K562 (cell line): Measurements from ENCODE around the gene FKRP.

Source experiments
- ATF7 ChIP-seq: fragments of 450-650 bp; IDR thresholded peaks from 2 replicates; pipeline ENCODE4 v1.7.1; 2014; ENCODE audit warnings: mild to moderate bottlenecking, moderate library complexity
- FIP1L1 ChIP-seq: fragments of 200-400 bp; formaldehyde crosslinking; IDR thresholded peaks from 2 replicates; pipeline ENCODE4 v1.6.1; 2018; ENCODE audit warnings: mild to moderate bottlenecking, low read depth, low read length; ENCODE audit not compliant: poor library complexity, severe bottlenecking
- FOXK1 ChIP-seq: sonication (generic); formaldehyde crosslinking; IDR thresholded peaks from 2 replicates; pipeline ENCODE4 v1.8.0; 2022; ENCODE audit warnings: missing genetic modification reagents, mild to moderate bottlenecking, borderline replicate concordance
- HMG20A ChIP-seq: fragments of 450-650 bp; formaldehyde crosslinking; conservative IDR thresholded peaks from 2 replicates; pipeline ENCODE4 v1.4.0; 2020; ENCODE audit warnings: mild to moderate bottlenecking, mixed read lengths
- JUNB ChIP-seq: fragments of 450-650 bp; formaldehyde crosslinking; conservative IDR thresholded peaks from 2 replicates; pipeline ENCODE4 v1.4.0; 2020; ENCODE audit warnings: mild to moderate bottlenecking
- KDM5B ChIP-seq: fragments of 200-600 bp; sonication (generic); IDR thresholded peaks from 2 replicates; pipeline ENCODE4 v1.6.1; 2012; ENCODE audit warnings: low read depth, mild to moderate bottlenecking, moderate library complexity, low read length, control low read depth, inconsistent platforms; ENCODE audit not compliant: insufficient replicate concordance
- ZNF407 ChIP-seq: fragments of 450-650 bp; IDR thresholded peaks from 2 replicates; pipeline ENCODE4 v1.6.1; 2016; ENCODE audit warnings: low read depth
- ZNF717 ChIP-seq: fragments of 250-450 bp; sonication (Bioruptor Pico); IDR thresholded peaks from 2 replicates; pipeline ENCODE4 v1.5.0; 2021

DNA sequence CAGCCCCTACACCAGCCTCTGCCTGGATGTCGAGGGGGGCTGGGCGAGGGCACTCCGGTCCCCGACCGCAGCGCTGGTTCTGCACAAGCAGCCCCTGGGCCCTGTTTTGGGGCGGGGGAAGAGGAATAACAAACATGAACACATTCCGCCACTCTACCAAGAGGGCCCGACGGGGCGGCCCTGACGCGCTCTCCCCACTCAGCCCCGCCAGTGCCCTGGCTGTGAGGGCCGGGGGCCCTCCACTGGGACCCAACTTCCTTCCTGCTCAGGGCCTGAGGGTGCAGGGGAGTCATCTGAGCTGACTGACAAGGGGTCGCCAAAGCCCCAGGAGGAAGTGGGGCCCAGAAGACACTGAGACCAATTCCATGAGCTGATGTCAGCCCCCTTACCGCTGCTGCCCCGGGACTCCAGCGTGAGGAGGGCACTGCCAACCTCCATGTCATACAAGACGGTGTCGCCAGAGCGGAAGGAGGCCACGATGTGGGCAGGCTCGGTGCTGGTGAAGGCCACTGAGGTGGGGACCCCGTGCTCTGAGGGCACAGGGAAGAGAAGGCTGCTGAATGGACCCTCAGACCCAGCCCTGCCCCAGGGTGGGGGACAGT is 23.3 kb upstream of the FKRP start:
- TF ChIP-seq ZNF407 (no peak), ZNF717 (CRISPR knock-in tag) (no peak), HMG20A (no peak), FIP1L1 (no peak), JUNB (CRISPR knock-in tag) (no peak), ATF7 (no peak), KDM5B (no peak), FOXK1 (CRISPR knock-in tag) (no peak)
